A549 (cell line): ENCODE results near the gene ATG13. TPM values are rescaled to one million over a fixed set of nuclear protein-coding genes. Genes with fewer than 3 reads are reported as not detected.

Experiments used
- ATAC-seq, 2 experiments: fragments of 200-7000 bp in 1 of 2; fragments of >200 bp in 1 of 2; cut with Nextera tagmentation in 1 of 2; cut with Tn5 transposase in 1 of 2; 3 replicates each; pipeline versions ENCODE4 v1.8.0 to v1.9.1; 2018 to 2020; ENCODE audit warnings: mild to moderate bottlenecking in 1 of 2, moderate library complexity in 1 of 2
- CTCF ChIA-PET: fragments of 300-600 bp; sonication (Branson Sonifier 250); formaldehyde crosslinking; extraction: SDS; loops from one replicate; lab custom pipeline; 2021; ENCODE audit warnings: antibody characterized with exemption, inconsistent platforms; lab: Yijun Ruan, JAX
- POLR2A ChIA-PET: fragments of 350-600 bp; formaldehyde crosslinking; extraction: SDS; loops from one replicate; lab custom pipeline; 2021; ENCODE audit warnings: antibody characterized with exemption, inconsistent platforms; lab: Yijun Ruan, JAX
- DNase-seq, 2 experiments: peaks; one replicate each; pipeline versions ENCODE4 v3.0.0 to v3.0.0-alpha.2; 2011 to 2016; ENCODE audit warnings: low read depth in 1 of 2, low spot score in 1 of 2
- FAIRE-seq: peaks from 2 replicates; lab custom pipeline; 2011; peaks lifted over from hg19 to GRCh38; lab: Jason Lieb, UNC
- H3K27ac ChIP-seq, 2 experiments: fragments of >200 bp; sonication (Bioruptor Twin); formaldehyde crosslinking; 3 replicates each; pipeline ENCODE4 v1.5.1; 2016 to 2017
- H3K4me1 ChIP-seq: fragments of >200 bp; sonication (Bioruptor Twin); formaldehyde crosslinking; 3 replicates; pipeline ENCODE4 v1.6.1; 2016
- H3K4me2 ChIP-seq: fragments of >200 bp; sonication (Bioruptor Twin); formaldehyde crosslinking; 3 replicates; pipeline ENCODE4 v1.6.1; 2016
- H3K4me3 ChIP-seq: fragments of >200 bp; sonication (Bioruptor Twin); formaldehyde crosslinking; 3 replicates; pipeline ENCODE4 v1.5.1; 2016
- H3K9me3 ChIP-seq: fragments of >200 bp; sonication (Bioruptor Twin); formaldehyde crosslinking; 3 replicates; pipeline ENCODE4 v1.6.1; 2016
- BHLHE40 ChIP-seq: IDR thresholded peaks from 2 replicates; pipeline ENCODE4 v1.6.1; 2012; ENCODE audit warnings: low read depth, low read length, inconsistent platforms
- CBX2 ChIP-seq: fragments of 200-600 bp; sonication (generic); IDR thresholded peaks from 2 replicates; pipeline ENCODE4 v1.6.1; 2016; ENCODE audit warnings: low read depth, mild to moderate bottlenecking, borderline replicate concordance
- CBX8 ChIP-seq: fragments of 200-600 bp; sonication (generic); IDR thresholded peaks from 2 replicates; pipeline ENCODE4 v1.6.1; 2016
- HES2 ChIP-seq: fragments of >200 bp; sonication (Bioruptor Twin); formaldehyde crosslinking; IDR thresholded peaks from 2 replicates; pipeline ENCODE4 v1.6.1; 2016
- HOXB13 ChIP-seq: fragments of 250-450 bp; sonication (Bioruptor Pico); IDR thresholded peaks from 2 replicates; pipeline ENCODE4 v1.5.0; 2020; ENCODE audit warnings: low read depth, mild to moderate bottlenecking, moderate library complexity
- JUN ChIP-seq, 2 experiments: fragments of >200 bp; sonication (Bioruptor Twin); formaldehyde crosslinking; IDR thresholded peaks; 2 replicates in 1 of 2; 3 replicates in 1 of 2; pipeline ENCODE4 v1.6.1; 2016 to 2017
- MAX ChIP-seq: IDR thresholded peaks from 2 replicates; pipeline ENCODE4 v1.6.1; 2012
- MYC ChIP-seq: IDR thresholded peaks from 2 replicates; pipeline ENCODE4 v1.6.1; 2012; ENCODE audit warnings: mild to moderate bottlenecking, inconsistent platforms, low read length, improper control_type of control experiment, borderline replicate concordance
- PBX3 ChIP-seq: IDR thresholded peaks from 2 replicates; pipeline ENCODE4 v1.6.1; 2012
- PHF8 ChIP-seq: fragments of 200-600 bp; sonication (generic); IDR thresholded peaks from 2 replicates; pipeline ENCODE4 v1.6.1; 2016; ENCODE audit warnings: low read depth, mild to moderate bottlenecking, antibody characterized with exemption, moderate library complexity, borderline replicate concordance
- RAD21 ChIP-seq, 2 experiments: fragments of >200 bp in 1 of 2; sonication (Bioruptor Twin) in 1 of 2; formaldehyde crosslinking in 1 of 2; IDR thresholded peaks in 1 of 2; conservative IDR thresholded peaks in 1 of 2; 2 replicates in 1 of 2; 3 replicates in 1 of 2; pipeline ENCODE4 v1.6.1; 2012 to 2018; ENCODE audit warnings: inconsistent platforms in 1 of 2
- RARB ChIP-seq: fragments of 250-450 bp; sonication (Bioruptor Pico); IDR thresholded peaks from 2 replicates; pipeline ENCODE4 v1.8.0; 2021; ENCODE audit warnings: mild to moderate bottlenecking, moderate library complexity
- RCOR1 ChIP-seq: fragments of 150-350 bp; IDR thresholded peaks from 2 replicates; pipeline ENCODE4 v1.6.1; 2014; ENCODE audit warnings: antibody characterized with exemption, low read length, low read depth
- REST ChIP-seq: fragments of 200-600 bp; sonication (generic); IDR thresholded peaks from 2 replicates; pipeline ENCODE4 v1.6.1; 2016; ENCODE audit warnings: antibody characterized with exemption, mild to moderate bottlenecking, moderate library complexity
- ZFP36 ChIP-seq: fragments of 450-650 bp; IDR thresholded peaks from 2 replicates; pipeline ENCODE4 v1.6.1; 2014; ENCODE audit warnings: borderline replicate concordance; ENCODE audit not compliant: partially characterized antibody
- ZNF302 ChIP-seq: fragments of 250-450 bp; sonication (Bioruptor Pico); IDR thresholded peaks from 2 replicates; pipeline ENCODE4 v1.9.0; 2021; ENCODE audit warnings: inconsistent platforms, mild to moderate bottlenecking, moderate library complexity
- WGBS: methylation state at CpG from one replicate; pipeline ENCODE4 v1.1.6; 2017; ENCODE audit errors: missing lambda C conversion rate; 5-methylcytosine and 5-hydroxymethylcytosine counted together
- polyA plus RNA-seq, 4 experiments: library from polyadenylated mRNA; depleted of rRNA in 3 of 4; stranded (reverse); fragments of >200 nt; fragmentation: RNase III in 1 of 4; extraction: RNeasy Plus Mini Kit Qiagen cat#74134 plus additional on column Dnase treatment in 1 of 4; gene quantifications; 2 replicates in 3 of 4; 3 replicates in 1 of 4; pipeline ENCODE4 v1.2.3, GENCODE V29; 2011 to 2017

The ATG13 gene
- polyA plus RNA-seq, 2 of the 4 experiments (the other 2 are of a cell fraction), result 39.5 to 58.6 TPM

- FAIRE-seq, result no peak
- CTCF ChIA-PET, result interaction anchor here (0.7 to 1.0 kb wide), 2 partner anchors 79 to 277 kb away, joined by 3 to 5 read pairs; partner anchors contain the start of gene MDK
- no peaks in the 10 kb centered on the region for H3K9me3 ChIP-seq
- H3K27ac ChIP-seq, result no peak overlapping the region
- 0 out of 3 replicates have a peak, but pooled peaks cover 3% of the 10 kb centered on the region for H3K4me1 ChIP-seq
- POLR2A ChIA-PET, result no interaction called here
- no peak overlapping the region for H3K4me3 ChIP-seq
- no peak for DNase-seq
- H3K4me2 ChIP-seq, result no peak overlapping the region
- no peak for ATAC-seq
- 91% methylated on average over 4 of the region's 4 CpGs for WGBS
- no peak for TF ChIP-seq MYC
These were observed 40.9 kb downstream of the ATG13 start for GRCh38 chr11:46658259-46658658.

- no peak overlapping the region for H3K27ac ChIP-seq
- FAIRE-seq (no peak), DNase-seq (no peak), ATAC-seq (no peak)
- no peaks in the 10 kb centered on the region for H3K9me3 ChIP-seq
- ChIA-PET POLR2A (no interaction called here), CTCF (interaction anchor here (0.6 to 1.9 kb wide), 6 partner anchors 10 to 41 kb away, joined by 3 to 10 read pairs (median 3); no protein-coding TSS in a partner anchor)
- no peak overlapping the region for H3K4me3 ChIP-seq
- H3K4me1 ChIP-seq, result 0 out of 3 replicates have a peak, but pooled peaks cover 3% of the 10 kb centered on the region
- TF ChIP-seq CBX2 (no peak), HOXB13 (no peak), PBX3 (no peak), RARB (CRISPR knock-in tag) (no peak), RAD21 (conservative IDR thresholded peaks at IDR 0.05 in 1 of 2, IDR thresholded peaks at IDR 0.05 in 1 of 2) (no peak), PHF8 (no peak), CBX8 (no peak), ZFP36 (no peak), ZNF302 (no peak), REST (no peak), MAX (no peak)
- WGBS, result 96% methylated on average over 1 of the region's 1 CpG
- H3K4me2 ChIP-seq, result no peak overlapping the region
These were observed 42.6 kb downstream of the ATG13 start for GRCh38 chr11:46659908-46660307.

GRCh38 chr11:46661836-46662235 is 44.5 kb downstream of the ATG13 start:
- no peak overlapping the region for H3K4me3 ChIP-seq
- H3K4me1 ChIP-seq, result 0 out of 3 replicates have a peak, but pooled peaks cover 3% of the 10 kb centered on the region
- POLR2A ChIA-PET, result interaction anchor here (0.6 kb wide), 1 partner anchor 553 kb away, joined by 3 read pairs; the partner anchor contains the start of gene DDB2
- TF ChIP-seq REST, result no peak
- no peak for TF ChIP-seq JUN (IDR thresholded peaks at IDR 0.05)
- TF ChIP-seq RCOR1, result no peak
- no peak for TF ChIP-seq HES2
- no peak for TF ChIP-seq ZNF302
- no peak for TF ChIP-seq BHLHE40
- TF ChIP-seq, all 56 proteins: peak for 0
- ATAC-seq, result no peak
- FAIRE-seq, result no peak
- no peak for DNase-seq
- no peaks in the 10 kb centered on the region for H3K9me3 ChIP-seq
- H3K27ac ChIP-seq, result no peak overlapping the region
- no peak overlapping the region for H3K4me2 ChIP-seq
- CTCF ChIA-PET, result interaction anchor here (1.2 to 1.4 kb wide), 2 partner anchors 147 to 273 kb away, joined by 3 to 4 read pairs; no protein-coding TSS in a partner anchor
